Measurements from ENCODE around the gene MAP4K2. TPM values are rescaled to one million over a fixed set of nuclear protein-coding genes. Genes with fewer than 3 reads are reported as not detected.
A peak's percentile ranks its signal among the peaks of the same experiment; 100 is the strongest.

MAP4K2 gene
- total and polyA plus RNA-seq, 2 experiments from 2014 or later, result 9.9 to 42.6 TPM

DNA sequence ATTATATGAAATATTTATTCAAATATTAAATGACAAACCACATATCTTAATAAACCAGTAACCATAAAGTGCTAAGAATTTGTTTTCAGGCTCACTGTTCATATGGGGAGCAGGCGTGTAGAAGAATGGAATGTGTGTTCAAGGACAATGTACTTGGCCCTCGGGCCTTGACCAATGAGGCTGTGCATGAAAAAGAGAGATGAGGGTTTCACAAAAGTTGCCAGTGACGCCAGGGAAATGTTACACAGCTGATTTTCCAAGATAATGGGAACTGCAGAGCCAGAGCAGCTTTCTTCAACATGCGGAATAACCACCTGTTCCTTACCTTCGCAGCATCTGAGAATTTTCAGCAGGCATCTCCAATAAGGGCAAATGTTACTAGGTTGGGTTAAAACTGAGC is 28.9 kb downstream of the MAP4K2 start:
- Histone ChIP-seq H3K4me3 (no peak overlapping the region), H3K79me2 (replicated peaks; ENCODE audit: insufficient read depth) (peaks cover 82% of the 10 kb centered on the region), H4K20me1 (replicated peaks; ENCODE audit: insufficient read depth) (peaks cover 79% of the 10 kb centered on the region), H3K27me3 (ENCODE audit: insufficient read depth) (no peaks in the 10 kb centered on the region), H3F3A (replicated peaks; ENCODE audit: low read depth) (peaks cover 76% of the 10 kb centered on the region), H3K9me2 (ENCODE audit: insufficient read depth) (no peaks in the 10 kb centered on the region), H3K36me3 (ENCODE audit: insufficient read depth) (peaks cover 81% of the 10 kb centered on the region), H2AFZ (no peak overlapping the region), H3K4me2 (no peak overlapping the region), H3K4me1 (ENCODE audit: insufficient read depth) (peaks cover 10% of the 10 kb centered on the region), H3K27ac (ENCODE audit: low read depth) (peak overlapping the region; percentile 68; the same call in 1 of the 2 replicates)
- Mint-ChIP-seq H3K9me3 (no peaks in the 10 kb centered on the region; the same call in 2 of the 3 replicates), H3K27ac (no peak overlapping the region), H3K4me3 (no peak overlapping the region), H3K36me3 (ENCODE audit: low read depth) (peaks cover 84% of the 10 kb centered on the region), H3K4me1 (peaks cover 30% of the 10 kb centered on the region), H3K27me3 (ENCODE audit: insufficient read depth, low read depth, poor library complexity) (peaks cover 19% of the 10 kb centered on the region)
- TF ChIP-seq JUNB (IDR thresholded peaks at IDR 0.05; ENCODE audit: unreplicated experiment), result no peak
- DNase-seq (ENCODE audit: low spot score), result no peak
- no peak for ATAC-seq

DNA sequence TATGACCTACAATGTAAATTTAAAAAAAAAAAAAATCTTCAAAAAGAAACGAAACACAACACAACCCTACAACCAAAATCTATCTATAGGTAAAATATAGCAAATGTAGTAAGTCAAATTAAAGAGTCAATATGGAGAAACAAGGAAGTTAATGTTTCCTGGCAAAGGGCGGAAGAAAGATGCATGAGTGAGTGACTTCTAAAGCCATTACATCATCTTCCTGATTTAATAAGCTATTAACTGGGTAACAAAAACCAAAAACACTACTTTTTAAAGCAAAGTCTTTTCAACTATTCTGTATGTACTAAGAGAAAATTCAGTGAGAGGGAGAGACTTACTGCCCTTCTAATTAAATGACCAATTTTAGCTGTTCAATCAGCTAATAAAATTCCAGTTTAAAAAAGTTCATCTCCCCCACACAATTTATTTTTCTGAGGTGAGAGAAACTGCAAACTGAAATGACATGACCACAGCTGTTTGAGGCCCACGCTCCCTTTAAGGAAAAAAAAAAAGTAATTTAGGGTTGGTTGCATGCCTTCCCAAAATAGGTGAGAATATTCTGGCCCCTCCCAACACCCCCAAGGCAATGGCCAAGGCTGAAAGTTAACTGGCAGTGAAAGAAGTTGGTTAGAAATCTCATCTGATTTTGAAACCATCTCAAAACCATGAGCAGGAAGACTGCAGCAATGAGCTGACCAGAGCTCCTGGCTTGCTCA is 30.6 kb downstream of the MAP4K2 start:
- H3K36me3 Mint-ChIP-seq (ENCODE audit: low read depth), result peaks cover 100% of the 10 kb centered on the region
- peaks cover 97% of the 10 kb centered on the region for H3K36me3 ChIP-seq (ENCODE audit: insufficient read depth)

More for the DNA sequence above, 30.6 kb downstream of the MAP4K2 start:
- Mint-ChIP-seq H3K4me1 (peaks cover 39% of the 10 kb centered on the region), H3K27me3 (ENCODE audit: insufficient read depth, low read depth, poor library complexity) (peaks cover 15% of the 10 kb centered on the region), H3K4me3 (no peak overlapping the region), H3K27ac (peak overlapping the region; percentile 23; the same call in 1 of the 2 replicates), H3K9me3 (no peaks in the 10 kb centered on the region; the same call in 2 of the 3 replicates)
- TF ChIP-seq, protein P1, sequence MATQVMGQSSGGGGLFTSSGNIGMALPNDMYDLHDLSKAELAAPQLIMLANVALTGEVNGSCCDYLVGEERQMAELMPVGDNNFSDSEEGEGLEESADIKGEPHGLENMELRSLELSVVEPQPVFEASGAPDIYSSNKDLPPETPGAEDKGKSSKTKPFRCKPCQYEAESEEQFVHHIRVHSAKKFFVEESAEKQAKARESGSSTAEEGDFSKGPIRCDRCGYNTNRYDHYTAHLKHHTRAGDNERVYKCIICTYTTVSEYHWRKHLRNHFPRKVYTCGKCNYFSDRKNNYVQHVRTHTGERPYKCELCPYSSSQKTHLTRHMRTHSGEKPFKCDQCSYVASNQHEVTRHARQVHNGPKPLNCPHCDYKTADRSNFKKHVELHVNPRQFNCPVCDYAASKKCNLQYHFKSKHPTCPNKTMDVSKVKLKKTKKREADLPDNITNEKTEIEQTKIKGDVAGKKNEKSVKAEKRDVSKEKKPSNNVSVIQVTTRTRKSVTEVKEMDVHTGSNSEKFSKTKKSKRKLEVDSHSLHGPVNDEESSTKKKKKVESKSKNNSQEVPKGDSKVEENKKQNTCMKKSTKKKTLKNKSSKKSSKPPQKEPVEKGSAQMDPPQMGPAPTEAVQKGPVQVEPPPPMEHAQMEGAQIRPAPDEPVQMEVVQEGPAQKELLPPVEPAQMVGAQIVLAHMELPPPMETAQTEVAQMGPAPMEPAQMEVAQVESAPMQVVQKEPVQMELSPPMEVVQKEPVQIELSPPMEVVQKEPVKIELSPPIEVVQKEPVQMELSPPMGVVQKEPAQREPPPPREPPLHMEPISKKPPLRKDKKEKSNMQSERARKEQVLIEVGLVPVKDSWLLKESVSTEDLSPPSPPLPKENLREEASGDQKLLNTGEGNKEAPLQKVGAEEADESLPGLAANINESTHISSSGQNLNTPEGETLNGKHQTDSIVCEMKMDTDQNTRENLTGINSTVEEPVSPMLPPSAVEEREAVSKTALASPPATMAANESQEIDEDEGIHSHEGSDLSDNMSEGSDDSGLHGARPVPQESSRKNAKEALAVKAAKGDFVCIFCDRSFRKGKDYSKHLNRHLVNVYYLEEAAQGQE (IDR thresholded peaks at IDR 0.05; ENCODE audit: unreplicated experiment), result no peak
- no peak for TF ChIP-seq POLR2AphosphoS5 (IDR thresholded peaks at IDR 0.05; ENCODE audit: low read depth)
- TF ChIP-seq JUNB (IDR thresholded peaks at IDR 0.05; ENCODE audit: unreplicated experiment), result no peak
- TF ChIP-seq CREB1 (CRISPR knock-in tag; IDR thresholded peaks at IDR 0.05; ENCODE audit: low read depth), result no peak
- no peak for TF ChIP-seq NANOG (IDR thresholded peaks at IDR 0.05; ENCODE audit: borderline replicate concordance)
- no peak for TF ChIP-seq ZNF114 (CRISPR knock-in tag; IDR thresholded peaks at IDR 0.05)
- TF ChIP-seq EZH2 (IDR thresholded peaks at IDR 0.05; ENCODE audit: low read depth, unreplicated experiment), result no peak
- Histone ChIP-seq H2AFZ (no peak overlapping the region), H3K79me2 (replicated peaks; ENCODE audit: insufficient read depth) (peaks cover 83% of the 10 kb centered on the region), H4K20me1 (replicated peaks; ENCODE audit: insufficient read depth) (peaks cover 94% of the 10 kb centered on the region), H3K27ac (ENCODE audit: low read depth) (peak overlapping the region; percentile 82), H3K4me3 (no peak overlapping the region), H3K4me1 (ENCODE audit: insufficient read depth) (peaks cover 10% of the 10 kb centered on the region), H3K9me2 (ENCODE audit: insufficient read depth) (no peaks in the 10 kb centered on the region), H3F3A (replicated peaks; ENCODE audit: low read depth) (peaks cover 93% of the 10 kb centered on the region), H3K27me3 (ENCODE audit: insufficient read depth) (no peaks in the 10 kb centered on the region), H3K4me2 (no peak overlapping the region)
- ATAC-seq (no peak), DNase-seq (ENCODE audit: low spot score) (no peak)
